Skeletal muscle satellite cell (primary cell): ENCODE data around the gene STIM2. TPM values are rescaled to one million over a fixed set of nuclear protein-coding genes. Genes with fewer than 3 reads are reported as not detected.
A peak's percentile ranks its signal among the peaks of the same experiment; 100 is the strongest.
"Not testable (repeated sequence)": the region's sequence is repeated elsewhere in the genome, so short reads cannot be mapped to it uniquely, and the experiment has no call there.

Source experiments
- H3K27me3 ChIP-seq: 2 replicates; pipeline ENCODE4 v1.7.0; 2013; ENCODE audit warnings: low read length; ENCODE audit not compliant: control insufficient read depth, insufficient read depth
- H3K36me3 ChIP-seq: 2 replicates; pipeline ENCODE4 v1.7.0; 2013; ENCODE audit warnings: mild to moderate bottlenecking, control low read depth, low read length; ENCODE audit not compliant: insufficient read depth
- H3K4me1 ChIP-seq: 2 replicates; pipeline ENCODE4 v1.7.0; 2013; ENCODE audit warnings: low read length; ENCODE audit not compliant: control insufficient read depth, insufficient read depth
- H3K4me2 ChIP-seq: 2 replicates; pipeline ENCODE4 v1.7.0; 2013; ENCODE audit warnings: mild to moderate bottlenecking, low read length
- H3K4me3 ChIP-seq: 2 replicates; pipeline ENCODE4 v1.7.0; 2013; ENCODE audit warnings: low read length
- H3K9ac ChIP-seq: 2 replicates; pipeline ENCODE4 v1.7.0; 2013; ENCODE audit warnings: mild to moderate bottlenecking, low read depth, low read length, moderate library complexity
- H3K9me3 ChIP-seq: replicated peaks from 2 replicates; pipeline ENCODE4 v1.7.0; 2013; ENCODE audit warnings: mild to moderate bottlenecking, control low read depth, low read length
- total RNA-seq: library from RNA; depleted of rRNA; stranded (reverse); fragments of >200 nt; gene quantifications from 2 replicates; pipeline ENCODE4 v1.2.3, GENCODE V29; 2012; rRNA removed

Gene STIM2
- 12.7 and 15.7 TPM in 2 replicates for total RNA-seq

GRCh38 chr4:26860157-26860921, at the start of gene STIM2:
STIM2 (plus strand) TSS chr4:26860841.
- Histone ChIP-seq H3K4me2 (peak within 1 kb of the TSS; percentile 99), H3K4me3 (peak within 1 kb of the TSS; percentile 75), H3K4me1 (peaks cover 28% of the 10 kb centered on the region), H3K9ac (peak within 1 kb of the TSS; percentile 69), H3K9me3 (no peaks in the 10 kb centered on the region), H3K27me3 (no peaks in the 10 kb centered on the region), H3K36me3 (no peaks in the 10 kb centered on the region)

- H3K4me1 ChIP-seq, result peaks cover 10% of the 10 kb centered on the region
- H3K4me2 ChIP-seq, H3K27me3 ChIP-seq, H3K9me3 ChIP-seq, H3K9ac ChIP-seq, H3K4me3 ChIP-seq, H3K36me3 ChIP-seq: not testable (repeated sequence)
These were observed 49.1 kb upstream of the STIM2 start for GRCh38 chr4:26811571-26811970.

GRCh38 chr4:26812049-26812714, 48.5 kb upstream of the STIM2 start:
- Histone ChIP-seq H3K36me3 (no peaks in the 10 kb centered on the region), H3K9ac (no peak overlapping the region), H3K27me3 (no peaks in the 10 kb centered on the region), H3K4me1 (peaks cover 8% of the 10 kb centered on the region), H3K4me2 (no peak overlapping the region), H3K9me3 (no peaks in the 10 kb centered on the region), H3K4me3 (no peak overlapping the region)

DNA sequence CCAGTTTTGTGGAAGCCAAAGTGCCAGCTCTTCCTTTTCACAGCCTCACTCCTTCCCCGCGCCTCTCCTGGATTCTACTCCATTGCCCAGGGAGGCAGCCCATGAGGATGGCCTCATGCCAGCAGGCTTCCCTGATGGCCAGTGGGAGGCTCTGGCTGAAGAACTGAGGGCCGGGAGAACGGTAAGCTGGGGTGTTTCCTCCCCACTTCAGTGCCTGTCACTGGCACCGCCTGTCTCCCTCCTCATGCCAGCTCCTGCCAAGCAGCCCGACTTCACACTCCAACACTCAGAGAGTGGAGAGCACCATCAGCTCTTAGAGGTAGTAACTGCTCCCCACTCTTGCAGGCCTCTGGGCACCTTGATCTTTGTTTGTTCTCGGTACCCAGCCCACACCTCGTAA, 46.9 kb upstream of the STIM2 start:
- Histone ChIP-seq H3K36me3 (no peaks in the 10 kb centered on the region), H3K4me2 (no peak overlapping the region), H3K4me3 (no peak overlapping the region), H3K9me3 (no peaks in the 10 kb centered on the region), H3K27me3 (no peaks in the 10 kb centered on the region), H3K4me1 (peaks cover 4% of the 10 kb centered on the region), H3K9ac (no peak overlapping the region)

- H3K27me3 ChIP-seq, result no peaks in the 10 kb centered on the region
- no peak overlapping the region for H3K9ac ChIP-seq
- no peaks in the 10 kb centered on the region for H3K36me3 ChIP-seq
- H3K9me3 ChIP-seq, result no peaks in the 10 kb centered on the region
- H3K4me3 ChIP-seq, result no peak overlapping the region
- peaks cover 4% of the 10 kb centered on the region for H3K4me1 ChIP-seq
- no peak overlapping the region for H3K4me2 ChIP-seq
These were observed 45.4 kb upstream of the STIM2 start for GRCh38 chr4:26815199-26815598.

DNA sequence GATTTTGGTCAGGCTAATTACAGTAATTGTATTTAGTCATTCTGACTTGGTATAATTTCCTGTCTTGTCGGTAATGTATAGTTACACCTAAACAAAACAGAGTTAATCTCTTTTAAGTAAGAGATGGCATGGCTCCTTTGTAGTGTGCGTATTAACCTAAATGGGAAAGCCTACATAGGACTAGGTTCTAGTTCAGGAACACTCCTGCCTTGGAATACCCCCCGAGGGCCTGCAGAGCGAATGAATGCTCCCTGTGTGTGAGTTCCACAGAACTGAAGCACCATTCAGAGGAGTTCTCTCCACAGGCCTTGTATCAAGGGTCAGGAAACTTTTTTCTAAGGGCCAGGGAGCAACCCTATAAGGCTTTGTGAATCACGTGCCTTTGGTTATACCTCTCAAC, 44.9 kb upstream of the STIM2 start:
- Histone ChIP-seq H3K4me3 (no peak overlapping the region), H3K27me3 (no peaks in the 10 kb centered on the region), H3K4me2 (no peak overlapping the region), H3K9ac (no peak overlapping the region), H3K4me1 (peaks cover 4% of the 10 kb centered on the region), H3K9me3 (no peaks in the 10 kb centered on the region), H3K36me3 (no peaks in the 10 kb centered on the region)

GRCh38 chr4:26819026-26819425, 41.6 kb upstream of the STIM2 start:
- Histone ChIP-seq H3K36me3 (no peaks in the 10 kb centered on the region), H3K4me1 (peaks cover 12% of the 10 kb centered on the region), H3K27me3 (no peaks in the 10 kb centered on the region), H3K9me3 (no peaks in the 10 kb centered on the region), H3K4me3 (no peak overlapping the region), H3K9ac (no peak overlapping the region), H3K4me2 (no peak overlapping the region)

GRCh38 chr4:26819478-26820095, 41.1 kb upstream of the STIM2 start:
- no peaks in the 10 kb centered on the region for H3K27me3 ChIP-seq
- H3K4me2 ChIP-seq, result no peak overlapping the region
- H3K36me3 ChIP-seq, result no peaks in the 10 kb centered on the region
- H3K4me3 ChIP-seq, result no peak overlapping the region
- no peaks in the 10 kb centered on the region for H3K9me3 ChIP-seq
- peaks cover 12% of the 10 kb centered on the region for H3K4me1 ChIP-seq
- H3K9ac ChIP-seq, result no peak overlapping the region

- peaks cover 12% of the 10 kb centered on the region for H3K4me1 ChIP-seq
- no peaks in the 10 kb centered on the region for H3K27me3 ChIP-seq
- H3K36me3 ChIP-seq, result no peaks in the 10 kb centered on the region
These were observed 40.3 kb upstream of the STIM2 start for GRCh38 chr4:26820346-26820745.

DNA sequence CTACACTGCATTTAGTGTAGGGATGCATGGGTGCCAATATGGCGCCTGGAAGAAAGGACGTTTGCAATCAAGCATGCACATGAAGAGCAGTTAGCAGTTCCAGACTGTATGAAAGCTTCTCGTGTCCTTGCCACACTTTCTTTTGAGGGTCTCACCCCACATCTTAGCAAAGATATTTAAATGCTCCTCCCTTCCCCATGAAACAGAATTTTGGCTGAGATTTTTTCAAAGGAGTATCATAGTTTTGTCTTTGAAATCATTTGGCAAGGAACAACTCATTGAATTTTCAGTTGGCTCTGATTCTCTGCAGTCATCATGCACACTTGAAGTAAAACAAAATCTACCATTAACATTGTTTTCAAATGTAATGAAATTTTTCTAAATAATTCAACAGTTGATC, 39.6 kb upstream of the STIM2 start:
- H3K27me3 ChIP-seq, result no peaks in the 10 kb centered on the region
- H3K4me3 ChIP-seq, result no peak overlapping the region
- H3K9ac ChIP-seq, result no peak overlapping the region
- H3K4me1 ChIP-seq, result peaks cover 12% of the 10 kb centered on the region
- no peaks in the 10 kb centered on the region for H3K36me3 ChIP-seq
- H3K4me2 ChIP-seq, result no peak overlapping the region
- no peaks in the 10 kb centered on the region for H3K9me3 ChIP-seq

More at GRCh38 chr4:26820346-26820745, 40.3 kb upstream of the STIM2 start:
- H3K4me2 ChIP-seq, result no peak overlapping the region
- no peak overlapping the region for H3K4me3 ChIP-seq
- no peaks in the 10 kb centered on the region for H3K9me3 ChIP-seq
- no peak overlapping the region for H3K9ac ChIP-seq

DNA sequence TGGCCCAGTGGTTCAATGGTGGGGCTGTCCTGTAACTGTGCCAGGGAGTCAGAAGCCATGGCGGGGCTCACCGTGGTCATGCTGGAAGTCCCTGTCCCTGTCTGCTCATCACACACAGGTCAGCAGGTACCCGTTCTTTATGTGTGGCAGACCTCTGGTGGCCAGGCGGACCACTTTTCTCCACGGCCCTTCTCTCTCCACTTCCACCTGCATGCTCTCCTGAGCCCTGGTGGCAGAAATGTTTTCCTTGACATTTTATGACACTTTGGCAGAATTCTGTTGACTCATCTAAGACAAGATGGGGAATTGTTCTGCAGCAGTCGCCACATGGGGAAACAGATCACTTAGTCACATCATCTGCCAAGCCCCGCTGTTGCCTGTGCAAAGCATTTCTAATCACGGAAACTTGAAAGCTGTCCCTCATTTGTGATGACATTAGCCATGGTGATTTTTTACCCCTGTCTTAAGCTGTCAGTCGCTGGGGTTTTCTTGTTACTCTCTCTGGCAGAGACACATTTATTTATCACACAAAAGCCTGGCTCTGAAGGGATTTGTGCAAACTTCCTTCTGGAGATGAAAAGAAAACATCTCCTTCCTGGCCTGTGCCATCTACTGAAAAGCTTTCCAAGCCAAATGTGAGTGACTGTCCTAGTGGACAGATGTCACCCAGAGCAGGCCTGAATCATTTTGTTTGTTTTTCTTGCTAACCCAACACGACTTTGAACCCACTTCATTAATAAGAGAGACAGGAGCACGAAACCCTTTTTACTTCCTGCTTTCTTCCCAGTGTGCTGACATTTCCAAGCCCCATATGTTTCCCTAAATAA, 38.8 kb upstream of the STIM2 start:
- H3K4me2 ChIP-seq, result peak overlapping the region; percentile 38
- no peaks in the 10 kb centered on the region for H3K27me3 ChIP-seq
- H3K9ac ChIP-seq, result peak overlapping the region; percentile 18
- H3K4me3 ChIP-seq, result peak overlapping the region; percentile 10
- no peaks in the 10 kb centered on the region for H3K9me3 ChIP-seq
- no peaks in the 10 kb centered on the region for H3K36me3 ChIP-seq
- H3K4me1 ChIP-seq, result peaks cover 12% of the 10 kb centered on the region
